Endodermal cell (in vitro differentiated cells): ENCODE data around the gene TOR1A. TPM values are rescaled to one million over a fixed set of nuclear protein-coding genes. Genes with fewer than 3 reads are reported as not detected.

ENCODE experiments used
- DNase-seq: peaks from one replicate; pipeline ENCODE4 v3.0.0-alpha.2; 2017
- H3K27ac ChIP-seq: 2 replicates; pipeline ENCODE4 v1.5.1; 2013; ENCODE audit warnings: mild to moderate bottlenecking, low read depth, low read length, moderate library complexity
- H3K27me3 ChIP-seq: 2 replicates; pipeline ENCODE4 v1.6.1; 2013; ENCODE audit warnings: mild to moderate bottlenecking, low read length, moderate library complexity; ENCODE audit not compliant: insufficient read depth, control insufficient read depth, poor library complexity, severe bottlenecking
- H3K36me3 ChIP-seq: 2 replicates; pipeline ENCODE4 v1.7.0; 2013; ENCODE audit warnings: mild to moderate bottlenecking, low read length, moderate library complexity; ENCODE audit not compliant: control insufficient read depth, insufficient read depth
- H3K4me1 ChIP-seq: one replicate; pipeline ENCODE4 v1.7.0; 2013; ENCODE audit warnings: low read length; ENCODE audit not compliant: control insufficient read depth, insufficient read depth
- H3K4me3 ChIP-seq: 2 replicates; pipeline ENCODE4 v1.5.1; 2013; ENCODE audit warnings: mild to moderate bottlenecking, low read length, moderate library complexity
- H3K9ac ChIP-seq: 2 replicates; pipeline ENCODE4 v1.6.1; 2013; ENCODE audit warnings: mild to moderate bottlenecking, low read length, moderate library complexity; ENCODE audit not compliant: poor library complexity, severe bottlenecking; ENCODE audit errors: extremely low read depth
- H3K9me3 ChIP-seq: 2 replicates; pipeline ENCODE4 v1.6.1; 2013; ENCODE audit warnings: mild to moderate bottlenecking, low read length, moderate library complexity; ENCODE audit not compliant: control insufficient read depth
- H3K27ac Mint-ChIP-seq: 2 replicates; pipeline ENCODE4 v1.8.0; 2020; ENCODE audit warnings: mixed read lengths
- H3K27me3 Mint-ChIP-seq: 2 replicates; pipeline ENCODE4 v1.8.0; 2021; ENCODE audit warnings: mild to moderate bottlenecking, mixed read lengths; ENCODE audit not compliant: insufficient read depth
- H3K36me3 Mint-ChIP-seq: 2 replicates; pipeline ENCODE4 v1.8.0; 2020; ENCODE audit warnings: low read depth, mixed read lengths
- H3K4me1 Mint-ChIP-seq: 2 replicates; pipeline ENCODE4 v1.8.0; 2020; ENCODE audit warnings: mixed read lengths
- H3K4me3 Mint-ChIP-seq: 2 replicates; pipeline ENCODE4 v1.8.0; 2020; ENCODE audit warnings: mild to moderate bottlenecking, moderate library complexity, mixed read lengths
- H3K9me3 Mint-ChIP-seq: 2 replicates; pipeline ENCODE4 v1.8.0; 2020; ENCODE audit warnings: mild to moderate bottlenecking, mixed read lengths
- WGBS, 2 experiments: methylation state at CpG; one replicate each; pipeline versions ENCODE4 v1.1.5 to v1.1.7; 2013; ENCODE audit warnings: missing lambda C conversion rate in 2 of 2, mixed read lengths in 1 of 2; ENCODE audit not compliant: insufficient coverage in 1 of 2, insufficient read length in 1 of 2; 5-methylcytosine and 5-hydroxymethylcytosine counted together
- total RNA-seq, 2 donors: library from RNA; stranded (reverse); fragmentation: NEBNext Ultra II Directional in 1 of 2; extraction: Animal tissue kit (Norgen Biotek cat#: 25700) in 1 of 2; gene quantifications; 2 replicates in 1 of 2; 3 replicates in 1 of 2; pipeline ENCODE4 v1.2.1, GENCODE V29; 2021
- TF ChIP-seq, protein P1 (sequence below): fragments of 200-600 bp; sonication (generic); conservative IDR thresholded peaks from 2 replicates; pipeline ENCODE4 v1.5.0; 2021; ENCODE audit warnings: antibody characterized with exemption, mild to moderate bottlenecking

TOR1A gene
- total RNA-seq, 2 donors from 2014 or later, result 48.4 to 49.9 TPM

DNA sequence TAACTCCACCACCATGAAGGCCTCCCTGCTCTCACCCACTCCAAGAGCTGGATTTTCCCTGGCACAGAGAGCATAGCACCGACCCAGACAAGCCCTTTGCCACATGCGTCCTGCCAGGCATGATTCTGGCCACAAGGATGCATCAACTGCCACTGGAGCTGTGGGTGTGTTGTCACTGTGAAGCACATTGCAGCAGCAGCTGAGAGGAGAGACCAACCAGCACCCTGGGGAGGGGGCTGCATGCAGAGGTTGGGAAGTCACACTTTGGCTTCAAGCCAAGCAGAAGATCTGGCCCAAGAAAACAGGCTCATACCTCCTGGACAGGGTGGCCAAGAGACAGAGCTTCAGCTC, 48.5 kb downstream of the TOR1A start:
- Histone ChIP-seq H3K9ac (no peak overlapping the region), H3K4me3 (no peak overlapping the region), H3K27me3 (no peaks in the 10 kb centered on the region), H3K4me1 (no peaks in the 10 kb centered on the region), H3K36me3 (no peaks in the 10 kb centered on the region), H3K9me3 (no peaks in the 10 kb centered on the region), H3K27ac (no peak overlapping the region)
- peaks cover 2% of the 10 kb centered on the region for H3K27me3 Mint-ChIP-seq
- no peak overlapping the region for H3K27ac Mint-ChIP-seq
- TF ChIP-seq, protein P1, sequence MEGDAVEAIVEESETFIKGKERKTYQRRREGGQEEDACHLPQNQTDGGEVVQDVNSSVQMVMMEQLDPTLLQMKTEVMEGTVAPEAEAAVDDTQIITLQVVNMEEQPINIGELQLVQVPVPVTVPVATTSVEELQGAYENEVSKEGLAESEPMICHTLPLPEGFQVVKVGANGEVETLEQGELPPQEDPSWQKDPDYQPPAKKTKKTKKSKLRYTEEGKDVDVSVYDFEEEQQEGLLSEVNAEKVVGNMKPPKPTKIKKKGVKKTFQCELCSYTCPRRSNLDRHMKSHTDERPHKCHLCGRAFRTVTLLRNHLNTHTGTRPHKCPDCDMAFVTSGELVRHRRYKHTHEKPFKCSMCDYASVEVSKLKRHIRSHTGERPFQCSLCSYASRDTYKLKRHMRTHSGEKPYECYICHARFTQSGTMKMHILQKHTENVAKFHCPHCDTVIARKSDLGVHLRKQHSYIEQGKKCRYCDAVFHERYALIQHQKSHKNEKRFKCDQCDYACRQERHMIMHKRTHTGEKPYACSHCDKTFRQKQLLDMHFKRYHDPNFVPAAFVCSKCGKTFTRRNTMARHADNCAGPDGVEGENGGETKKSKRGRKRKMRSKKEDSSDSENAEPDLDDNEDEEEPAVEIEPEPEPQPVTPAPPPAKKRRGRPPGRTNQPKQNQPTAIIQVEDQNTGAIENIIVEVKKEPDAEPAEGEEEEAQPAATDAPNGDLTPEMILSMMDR, result no peak
- H3K36me3 Mint-ChIP-seq, result no peaks in the 10 kb centered on the region
- no peaks in the 10 kb centered on the region for H3K4me1 Mint-ChIP-seq
- H3K9me3 Mint-ChIP-seq, result no peaks in the 10 kb centered on the region
- H3K4me3 Mint-ChIP-seq, result no peak overlapping the region
- no peak for DNase-seq
- 85 to 100% methylated on average over 1 to 2 of the region's 2 CpGs for WGBS, 2 experiments

DNA sequence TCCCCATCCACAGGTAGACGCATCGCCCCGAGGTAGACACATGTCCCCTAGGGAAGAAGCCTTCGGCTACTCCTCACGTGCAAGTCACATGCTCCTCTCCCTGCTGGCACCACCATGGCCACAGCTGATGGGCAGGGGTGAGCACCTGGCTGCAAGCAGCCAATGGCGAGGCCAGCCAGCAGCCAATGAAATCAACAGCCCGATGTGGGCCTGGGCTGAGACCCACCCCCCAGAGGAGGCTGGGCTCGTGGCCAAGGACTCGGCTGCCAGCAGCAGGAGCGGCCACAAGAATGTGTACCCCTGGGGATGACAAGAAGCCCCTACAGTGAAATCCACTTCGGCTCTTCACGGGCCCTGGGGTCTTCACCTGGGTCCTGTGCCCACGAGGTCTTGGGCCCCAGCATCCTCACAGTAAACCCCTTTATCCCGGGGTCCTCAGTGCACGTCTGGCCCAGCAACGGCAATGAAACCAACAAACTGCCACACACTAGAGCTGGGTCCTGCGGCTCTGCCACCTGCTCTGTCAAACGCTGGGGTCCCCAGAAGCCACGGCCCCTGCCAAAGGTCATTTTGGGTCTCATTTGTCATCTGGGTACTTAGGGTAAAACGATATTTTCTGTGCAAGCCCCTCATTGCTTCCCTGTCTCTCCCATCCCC, 49.0 kb downstream of the TOR1A start:
- 88 to 91% methylated on average over 10 to 20 of the region's 20 CpGs for WGBS, 2 experiments
- Mint-ChIP-seq H3K27me3 (peaks cover 2% of the 10 kb centered on the region), H3K27ac (no peak overlapping the region), H3K9me3 (no peaks in the 10 kb centered on the region), H3K4me1 (no peaks in the 10 kb centered on the region), H3K36me3 (no peaks in the 10 kb centered on the region), H3K4me3 (no peak overlapping the region)
- H3K4me3 ChIP-seq, result no peak overlapping the region
- H3K4me1 ChIP-seq, result no peaks in the 10 kb centered on the region
- no peaks in the 10 kb centered on the region for H3K9me3 ChIP-seq
- no peak overlapping the region for H3K9ac ChIP-seq
- H3K27me3 ChIP-seq, result no peaks in the 10 kb centered on the region
- no peak overlapping the region for H3K27ac ChIP-seq
- peak; percentile 66 for DNase-seq
- no peaks in the 10 kb centered on the region for H3K36me3 ChIP-seq
- TF ChIP-seq, protein P1, result no peak

DNA sequence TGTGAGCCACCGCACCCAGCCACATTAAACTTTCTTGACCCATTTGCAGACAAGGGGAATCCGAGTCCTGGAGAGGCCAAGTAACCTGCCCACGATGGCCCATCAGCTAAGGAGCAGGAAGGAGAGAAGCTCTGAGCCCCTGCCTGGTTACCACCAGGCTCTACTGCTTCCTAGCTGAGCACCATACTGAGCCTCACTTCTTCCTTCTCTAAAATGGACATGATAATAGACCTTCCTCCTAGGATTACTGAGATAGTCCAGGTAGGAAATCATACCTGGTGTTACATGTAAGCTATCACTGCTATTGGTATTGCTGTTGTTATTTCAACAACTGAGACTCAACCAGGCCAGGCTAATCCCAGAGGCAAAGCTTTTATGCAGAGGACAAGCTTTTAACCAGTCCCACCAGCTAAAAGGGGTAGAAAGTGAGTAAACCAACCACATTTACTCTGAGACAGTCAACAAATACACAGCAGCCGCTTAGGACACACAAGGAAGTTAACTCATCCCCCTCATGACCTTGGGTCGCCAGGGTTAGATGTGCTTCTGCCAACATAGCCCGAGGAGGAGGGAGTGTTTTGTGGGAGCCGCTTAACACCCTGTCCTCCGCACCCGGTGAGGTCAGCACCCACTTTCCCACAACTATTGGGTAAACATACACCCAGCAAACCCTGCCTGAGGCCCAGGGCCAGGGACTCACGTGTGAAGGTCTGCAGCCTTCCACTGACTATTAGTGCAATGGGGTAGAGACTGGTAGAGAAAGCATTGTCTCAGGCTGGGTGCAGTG, 50.5 kb downstream of the TOR1A start:
- no peaks in the 10 kb centered on the region for H3K27me3 ChIP-seq
- H3K36me3 ChIP-seq, result no peaks in the 10 kb centered on the region
- H3K4me3 ChIP-seq, result no peak overlapping the region
- TF ChIP-seq, protein P1, result no peak
- Mint-ChIP-seq H3K4me1 (no peaks in the 10 kb centered on the region), H3K4me3 (no peak overlapping the region), H3K36me3 (no peaks in the 10 kb centered on the region), H3K27me3 (no peaks in the 10 kb centered on the region), H3K9me3 (no peaks in the 10 kb centered on the region), H3K27ac (no peak overlapping the region)
- H3K9me3 ChIP-seq, result no peaks in the 10 kb centered on the region
- no peak for DNase-seq
- H3K9ac ChIP-seq, result no peak overlapping the region
- no peak overlapping the region for H3K27ac ChIP-seq
- H3K4me1 ChIP-seq, result no peaks in the 10 kb centered on the region
- WGBS, 2 experiments, result 84 to 88% methylated on average over 3 to 10 of the region's 10 CpGs
